Measurements from ENCODE around the gene DEPDC4.
A peak's percentile ranks its signal among the peaks of the same experiment; 100 is the strongest.
"Not testable (repeated sequence)": the region's sequence is repeated elsewhere in the genome, so short reads cannot be mapped to it uniquely, and the experiment has no call there.

DEPDC4 gene

DNA sequence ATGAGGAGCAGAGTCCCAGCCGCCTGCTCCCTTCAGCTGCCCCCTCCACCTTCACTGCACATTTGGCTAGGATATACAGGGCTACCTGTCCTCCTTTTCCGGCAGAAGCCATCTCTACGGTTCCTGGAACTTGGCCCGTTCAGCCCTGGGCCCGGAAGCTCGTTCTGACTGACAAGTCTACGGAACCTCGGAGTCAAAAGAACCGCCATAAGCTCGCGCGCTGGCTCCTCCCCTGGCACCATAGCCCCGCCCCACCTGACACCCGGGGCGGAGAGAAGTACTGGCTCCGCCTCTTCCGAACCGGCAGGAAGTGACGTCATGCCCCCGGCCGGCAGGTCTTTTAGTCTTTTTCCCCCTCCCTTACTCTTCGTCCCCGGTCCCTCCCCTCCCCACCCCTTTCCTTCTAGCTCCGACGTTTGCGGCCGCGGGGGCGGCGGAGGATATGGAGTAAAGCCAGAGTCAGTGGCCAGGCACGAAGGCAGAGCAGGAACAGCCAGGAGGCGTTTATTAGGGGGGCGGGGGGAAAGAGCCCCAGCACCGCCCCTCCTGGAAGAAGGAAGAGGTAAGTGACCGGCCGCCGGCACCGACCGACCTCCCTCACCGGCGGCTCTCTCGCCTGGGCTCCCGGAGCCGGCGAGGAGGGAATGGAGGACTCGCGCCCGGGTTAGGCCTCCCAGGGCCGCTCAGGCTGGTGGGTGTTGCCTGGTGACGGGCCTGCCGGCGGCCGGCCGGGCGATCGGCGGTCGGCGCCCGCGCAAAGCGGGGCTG is at the start of gene DEPDC4, which contains the start of gene SCYL2:
TSS of gene DEPDC4 (minus strand) at position 245 of the 768 bp plus-strand sequence. CDS start at position 242, 3 bp downstream.
TSS of gene SCYL2 (plus strand) at position 343 of the 768 bp plus-strand sequence. CDS start 15,794 bp downstream, outside the sequence.
- TF ChIP-seq CTCF (IDR thresholded peaks at IDR 0.05; ENCODE audit: low read depth, low read length) = no peak
- Histone ChIP-seq H3K27ac (peak within 1 kb of the TSS; percentile 94), H3K9me3 (ENCODE audit: severe bottlenecking) (no peaks in the 10 kb centered on the region), H3K4me3 (ENCODE audit: low read depth, low read length) (peak within 1 kb of the TSS; percentile 98), H3K27me3 (ENCODE audit: insufficient read depth, low read depth, severe bottlenecking) (no peaks in the 10 kb centered on the region), H3K36me3 (no peaks in the 10 kb centered on the region; the same call in 1 of the 2 replicates)
- peak; percentile 95 for DNase-seq

DNA sequence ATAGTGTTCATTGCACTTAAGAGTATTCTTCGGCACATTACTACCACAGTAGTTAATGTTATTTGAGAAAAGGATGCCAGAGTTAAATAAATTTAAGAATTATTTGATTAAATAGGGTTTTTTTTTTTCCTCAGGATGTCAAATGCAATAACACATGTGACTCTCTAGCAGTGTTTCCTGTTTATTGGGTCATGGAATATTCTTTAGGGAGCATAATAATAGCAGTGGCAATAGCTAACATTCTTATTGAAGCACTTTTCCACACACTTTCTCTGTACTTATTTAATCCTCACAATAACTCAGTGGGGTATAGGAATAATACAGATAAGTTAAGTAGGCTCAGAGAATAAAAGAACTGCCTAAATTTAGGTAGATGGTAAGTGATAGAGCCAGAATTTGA is 44.4 kb upstream of the DEPDC4 start:
- H3K9me3 ChIP-seq (ENCODE audit: severe bottlenecking) = no peaks in the 10 kb centered on the region
- H3K4me3 ChIP-seq (ENCODE audit: low read depth, low read length) = no peak overlapping the region
- TF ChIP-seq CTCF (IDR thresholded peaks at IDR 0.05; ENCODE audit: low read depth, low read length) = no peak
- H3K36me3 ChIP-seq = peaks cover 24% of the 10 kb centered on the region
- no peaks in the 10 kb centered on the region for H3K27me3 ChIP-seq (ENCODE audit: insufficient read depth, low read depth, severe bottlenecking)
- no peak overlapping the region for H3K27ac ChIP-seq
- DNase-seq = no peak

GRCh38 chr12:100308138-100308537 is 41.3 kb upstream of the DEPDC4 start:
- H3K4me3 ChIP-seq (ENCODE audit: low read depth, low read length); DNase-seq; H3K27ac ChIP-seq; H3K27me3 ChIP-seq (ENCODE audit: insufficient read depth, low read depth, severe bottlenecking); H3K9me3 ChIP-seq (ENCODE audit: severe bottlenecking): not testable (repeated sequence)
- peaks cover 23% of the 10 kb centered on the region for H3K36me3 ChIP-seq

GRCh38 chr12:100304334-100304733 is 37.5 kb upstream of the DEPDC4 start:
- not testable (repeated sequence) for H3K27ac ChIP-seq; DNase-seq; H3K27me3 ChIP-seq (ENCODE audit: insufficient read depth, low read depth, severe bottlenecking); H3K4me3 ChIP-seq (ENCODE audit: low read depth, low read length); H3K9me3 ChIP-seq (ENCODE audit: severe bottlenecking)
- H3K36me3 ChIP-seq = peaks cover 25% of the 10 kb centered on the region

- TF ChIP-seq CTCF (IDR thresholded peaks at IDR 0.05; ENCODE audit: low read depth, low read length) = no peak
- no peak for DNase-seq
- Histone ChIP-seq H3K4me3 (ENCODE audit: low read depth, low read length) (no peak overlapping the region), H3K27me3 (ENCODE audit: insufficient read depth, low read depth, severe bottlenecking) (no peaks in the 10 kb centered on the region), H3K9me3 (ENCODE audit: severe bottlenecking) (no peaks in the 10 kb centered on the region), H3K36me3 (peaks cover 27% of the 10 kb centered on the region), H3K27ac (no peak overlapping the region)
These were observed 37.0 kb upstream of the DEPDC4 start for GRCh38 chr12:100303831-100304230.

DNA sequence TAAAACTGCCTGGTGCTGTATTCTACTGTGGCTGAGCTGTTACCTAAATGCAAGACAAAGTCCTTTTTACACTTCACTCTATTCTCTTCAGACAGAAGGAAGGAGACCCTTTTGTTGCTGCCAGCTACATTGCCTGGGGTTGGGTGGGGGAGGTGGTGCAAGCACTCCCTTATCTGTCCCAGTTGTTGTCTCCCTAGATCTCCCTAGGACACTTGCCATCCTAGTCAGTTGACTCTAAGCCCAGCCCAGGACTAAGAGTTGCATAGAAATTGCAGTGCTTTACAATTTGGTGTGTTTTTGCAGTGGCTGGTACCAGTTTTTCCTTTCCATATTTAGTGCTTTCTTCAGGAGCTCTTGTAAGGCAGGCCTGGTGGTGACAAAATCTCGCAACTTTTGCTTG is 35.2 kb upstream of the DEPDC4 start:
- no peak for DNase-seq
- H3K36me3 ChIP-seq = peaks cover 33% of the 10 kb centered on the region
- H3K4me3 ChIP-seq (ENCODE audit: low read depth, low read length) = no peak overlapping the region
- TF ChIP-seq CTCF (IDR thresholded peaks at IDR 0.05; ENCODE audit: low read depth, low read length) = no peak
- no peak overlapping the region for H3K27ac ChIP-seq
- H3K27me3 ChIP-seq (ENCODE audit: insufficient read depth, low read depth, severe bottlenecking) = no peaks in the 10 kb centered on the region
- no peaks in the 10 kb centered on the region for H3K9me3 ChIP-seq (ENCODE audit: severe bottlenecking)

Data from WERI-Rb-1 (cell line).